HG02870 (cell line): ENCODE results near the gene NOC2L.

Experiments
- ATAC-seq: cut with Tn5 transposase; IDR thresholded peaks from one replicate; pipeline ENCODE4 v1.9.1; 2021; ENCODE audit warnings: mild to moderate bottlenecking, moderate library complexity; ENCODE audit not compliant: unreplicated experiment

NOC2L gene

GRCh38 chr1:975896-976683 lies 17.0 kb upstream of the NOC2L start:
- no peak for ATAC-seq

GRCh38 chr1:975365-975764 lies 16.3 kb upstream of the NOC2L start:
- ATAC-seq: no peak

- no peak for ATAC-seq
Observed at GRCh38 chr1:974687-975328, 15.8 kb upstream of the NOC2L start.

- no peak for ATAC-seq
Observed at GRCh38 chr1:974293-974640, 15.2 kb upstream of the NOC2L start.

- no peak for ATAC-seq
Observed at GRCh38 chr1:973459-974292, 14.6 kb upstream of the NOC2L start.

- no peak for ATAC-seq
Observed at GRCh38 chr1:972726-973458, 13.8 kb upstream of the NOC2L start.

GRCh38 chr1:971751-972506 lies 12.9 kb upstream of the NOC2L start:
- ATAC-seq: no peak

- no peak for ATAC-seq
Observed at GRCh38 chr1:970973-971730, 12.1 kb upstream of the NOC2L start.

GRCh38 chr1:970242-970972 lies 11.4 kb upstream of the NOC2L start:
- no peak for ATAC-seq

GRCh38 chr1:969260-969855 lies 10.3 kb upstream of the NOC2L start:
- no peak for ATAC-seq

GRCh38 chr1:967466-968343 lies 8.6 kb upstream of the NOC2L start:
- no peak for ATAC-seq

- no peak for ATAC-seq
Observed at GRCh38 chr1:966704-967300, 7.7 kb upstream of the NOC2L start.

- ATAC-seq: no peak
Observed at GRCh38 chr1:966135-966703, 7.2 kb upstream of the NOC2L start, which contains the start of gene PLEKHN1. PLEKHN1 (plus strand) TSS chr1:966482; CDS start chr1:966532, 50 bp downstream.

- no peak for ATAC-seq
Observed at GRCh38 chr1:965526-966134, 6.6 kb upstream of the NOC2L start.

- no peak for ATAC-seq
Observed at GRCh38 chr1:964691-965525, 5.9 kb upstream of the NOC2L start.
